Stimulated activated CD8-positive, alpha-beta memory T cell treated with anti-CD3 and anti-CD28 coated beads, Interleukin-15, amount 100 ng/mL, for 24 hours (primary cell): ENCODE results near the gene CACNA1E.

Experiments
- DNase-seq: peaks from one replicate; pipeline ENCODE4 v3.0.0-alpha.2; 2020; ENCODE audit warnings: low read depth

Gene CACNA1E

DNA sequence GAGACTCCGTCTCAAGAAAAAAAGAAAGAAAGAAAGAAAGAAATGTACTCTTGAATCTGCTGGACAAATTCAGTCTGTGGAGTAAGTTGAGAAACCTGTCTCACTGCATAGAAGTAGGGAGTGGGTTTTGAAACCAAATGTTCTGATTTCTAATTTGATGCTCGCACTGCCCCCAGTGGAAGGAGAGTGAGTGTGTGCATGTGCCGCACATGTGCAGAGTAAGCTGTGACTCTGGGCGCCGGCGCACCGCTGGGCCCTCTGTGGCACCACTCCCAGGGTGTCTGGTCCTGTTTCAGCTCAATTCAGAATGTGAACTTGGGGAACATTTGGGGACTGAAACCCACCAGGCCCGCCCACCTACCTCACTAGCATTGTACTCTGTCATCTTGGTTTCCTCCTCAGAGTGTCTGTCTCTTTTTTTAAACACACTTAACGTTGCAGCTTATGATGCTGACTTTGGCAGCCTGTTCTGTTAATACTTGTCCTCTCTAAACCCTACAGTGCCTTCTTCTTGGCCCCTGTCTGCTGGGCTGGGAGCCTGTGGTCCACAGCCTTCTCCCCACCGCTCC lies 104.6 kb downstream of the CACNA1E start:
- DNase-seq, result no peak

- DNase-seq, result no peak
These were observed 105.3 kb downstream of the CACNA1E start for GRCh38 chr1:181588631-181589030.

DNA sequence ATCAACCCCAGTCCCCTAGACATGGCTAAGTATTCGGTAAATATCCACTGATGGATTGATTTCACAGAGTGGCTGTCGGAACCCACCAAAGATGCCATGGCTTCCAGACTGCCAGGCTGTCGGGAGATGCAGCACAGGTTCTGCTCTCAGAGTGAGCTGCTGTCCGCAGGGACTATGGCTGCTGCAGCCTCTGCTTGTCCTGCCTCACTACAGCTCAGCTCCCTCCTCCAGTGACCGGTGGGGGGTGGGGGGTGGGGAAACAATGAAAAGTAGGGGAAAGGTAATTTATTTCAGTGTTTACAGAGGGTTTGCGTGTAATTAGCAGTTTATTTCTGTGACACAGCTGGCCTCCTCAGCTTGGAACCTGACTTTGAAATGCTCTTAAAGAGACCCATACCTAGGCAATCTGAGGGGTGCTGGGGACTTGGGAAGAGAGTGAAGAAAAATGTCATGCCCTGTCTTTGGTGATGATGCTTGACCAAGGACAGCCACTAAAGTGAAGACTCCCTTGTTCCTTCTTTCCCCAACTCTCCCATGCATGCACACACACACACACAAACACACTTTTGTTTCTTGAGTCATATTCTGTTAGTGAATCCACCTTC lies 109.0 kb downstream of the CACNA1E start:
- DNase-seq, result no peak

GRCh38 chr1:181593042-181593441 lies 109.7 kb downstream of the CACNA1E start:
- no peak for DNase-seq

- DNase-seq, result no peak
These were observed 111.2 kb downstream of the CACNA1E start for GRCh38 chr1:181594553-181594952.

DNA sequence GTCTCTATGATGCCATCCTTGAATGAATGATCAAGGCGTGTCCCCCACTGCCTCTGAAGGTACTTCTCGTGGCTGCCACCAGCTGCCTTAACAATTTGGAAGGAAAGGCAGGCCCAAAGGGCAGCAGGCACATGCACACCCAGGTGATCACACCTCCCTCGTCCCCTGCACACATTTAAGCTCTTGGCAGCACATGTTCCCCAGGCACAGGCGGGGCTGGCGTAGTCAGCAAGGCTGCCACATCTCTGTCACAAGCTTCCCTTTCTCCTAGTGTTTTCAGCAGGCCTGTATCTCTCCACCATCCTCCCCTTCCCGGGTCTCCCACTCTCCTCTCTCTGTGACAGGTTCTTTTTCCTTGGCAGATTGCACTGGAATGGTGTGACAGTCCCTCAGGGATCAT lies 111.9 kb downstream of the CACNA1E start:
- no peak for DNase-seq

GRCh38 chr1:181601186-181601950 lies 118.1 kb downstream of the CACNA1E start:
- no peak for DNase-seq

DNA sequence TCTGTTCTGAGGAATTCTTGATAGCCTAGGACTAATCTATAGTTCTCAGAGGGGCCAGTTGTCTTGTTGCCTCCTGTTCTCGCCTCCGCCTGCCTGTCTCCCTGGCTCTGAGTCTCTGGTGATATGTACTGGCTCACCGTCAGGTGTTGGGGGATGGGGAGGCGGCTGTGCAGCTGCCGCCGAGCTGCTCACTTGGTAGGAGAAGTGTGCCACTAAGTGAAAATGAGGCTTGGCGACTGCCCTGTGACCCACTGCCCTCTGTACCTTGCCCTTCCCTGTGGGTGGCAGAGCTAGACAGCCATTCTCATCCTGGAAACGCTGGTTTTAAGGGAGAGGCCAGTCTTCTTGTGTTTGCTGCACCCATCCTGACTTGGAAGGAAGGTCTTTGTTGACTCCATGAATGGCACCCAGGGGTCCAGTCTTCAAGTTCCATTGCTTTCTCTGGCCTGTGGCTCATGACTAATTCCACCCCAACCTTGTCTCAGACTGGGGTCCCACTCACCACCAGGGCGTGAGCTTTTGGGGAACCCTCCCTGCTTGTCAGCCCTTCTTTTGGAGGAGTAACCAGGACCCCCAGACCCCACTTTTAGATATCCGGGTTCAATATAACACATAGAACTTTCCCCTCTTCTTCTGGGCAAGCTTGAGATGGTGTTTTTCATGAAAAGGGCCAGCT lies 120.6 kb downstream of the CACNA1E start:
- no peak for DNase-seq

DNA sequence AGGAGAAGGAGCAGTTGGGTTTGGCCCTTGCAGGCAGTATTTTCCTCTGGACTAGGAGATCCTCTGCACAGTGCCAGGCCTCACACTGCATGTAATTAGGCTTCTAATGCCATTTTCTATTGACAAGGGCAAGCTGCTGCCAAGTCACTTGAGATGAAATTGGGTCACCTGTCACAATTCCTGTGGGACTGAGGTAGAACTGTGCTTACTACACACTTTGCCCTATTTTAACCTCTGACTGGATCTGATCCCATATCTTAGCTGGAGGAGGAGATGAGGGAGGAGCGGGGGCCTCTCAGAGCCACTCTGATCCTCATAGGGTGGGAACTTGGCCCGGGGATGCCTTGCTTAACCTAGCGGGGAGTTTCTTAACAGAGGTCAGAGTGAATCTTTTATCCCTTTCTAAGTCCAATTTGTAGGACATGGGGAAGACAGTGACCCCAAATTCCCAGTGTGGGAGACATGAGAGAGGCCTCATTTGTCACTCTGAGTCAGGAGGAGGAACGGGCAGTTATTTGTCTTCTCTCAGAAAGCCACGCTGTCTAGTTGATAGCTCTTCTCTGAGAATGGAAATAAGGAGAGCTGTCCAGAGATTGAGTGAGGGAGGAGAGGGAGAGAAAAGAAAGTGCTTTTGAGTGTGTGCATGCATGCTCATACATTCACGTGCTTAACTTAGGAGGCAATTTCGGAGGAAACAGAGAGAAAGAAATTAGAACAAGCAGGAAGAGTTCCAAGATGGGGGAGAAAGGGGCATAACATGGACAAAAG lies 121.3 kb downstream of the CACNA1E start:
- no peak for DNase-seq

DNA sequence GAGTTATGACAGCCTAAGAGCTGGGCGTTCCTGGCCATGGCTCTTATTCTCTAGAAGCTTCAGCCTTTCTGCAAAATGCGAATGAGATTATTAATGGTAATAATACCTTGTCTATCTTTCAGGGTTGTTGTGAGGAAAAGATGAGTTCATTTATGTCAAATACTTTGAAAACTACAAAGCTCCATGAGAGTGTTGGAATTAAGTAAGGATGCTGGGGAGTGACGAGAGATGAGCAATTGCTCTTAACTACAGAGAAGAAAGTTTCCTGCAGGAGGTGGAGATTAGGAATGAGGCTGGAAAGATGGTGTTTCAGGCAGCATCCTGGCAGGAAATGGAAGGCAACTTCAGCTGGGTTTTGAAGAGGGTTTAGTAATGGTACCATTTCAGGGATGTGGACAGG lies 124.2 kb downstream of the CACNA1E start:
- no peak for DNase-seq

- no peak for DNase-seq
These were observed 125.1 kb downstream of the CACNA1E start for GRCh38 chr1:181608386-181608785.

GRCh38 chr1:181608948-181609347 lies 125.6 kb downstream of the CACNA1E start:
- no peak for DNase-seq

DNA sequence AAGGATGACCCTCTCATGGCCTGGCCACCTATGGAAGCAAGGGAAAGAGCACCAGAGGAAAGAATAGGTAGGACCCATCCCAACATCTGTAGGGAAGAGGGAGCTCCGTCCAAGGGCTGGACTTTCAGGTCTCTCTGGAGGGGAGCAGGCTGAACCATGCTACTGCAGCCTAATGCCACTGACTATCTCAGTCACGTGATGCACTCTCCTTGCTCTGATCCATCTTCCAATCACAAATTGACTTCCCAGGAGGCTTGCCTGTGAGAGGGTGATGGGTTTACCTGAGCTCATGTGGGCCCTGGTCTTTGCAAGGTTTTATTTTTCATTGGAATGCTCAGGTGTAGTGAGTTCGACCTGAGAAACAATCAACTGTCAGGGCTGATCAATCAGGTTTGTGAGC lies 128.8 kb downstream of the CACNA1E start:
- DNase-seq, result no peak

DNA sequence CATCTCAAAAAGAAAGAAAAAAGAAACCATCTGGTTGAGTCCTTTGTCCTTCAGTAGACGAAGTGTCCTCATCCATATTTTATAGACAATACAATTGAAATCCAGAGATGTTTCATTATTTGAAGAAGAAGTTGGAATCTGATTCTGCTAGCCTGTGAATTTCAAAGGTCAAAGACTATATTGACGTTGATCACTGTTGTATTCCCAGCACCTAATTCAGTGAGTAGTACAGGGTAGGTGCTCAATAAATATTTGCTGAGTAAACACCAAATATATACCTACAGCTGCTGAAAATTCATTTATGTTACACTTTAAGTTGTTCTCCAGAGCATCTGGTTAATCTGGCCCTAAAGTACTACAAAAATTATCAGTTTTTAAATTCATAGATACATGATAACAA lies 135.2 kb downstream of the CACNA1E start:
- no peak for DNase-seq

DNA sequence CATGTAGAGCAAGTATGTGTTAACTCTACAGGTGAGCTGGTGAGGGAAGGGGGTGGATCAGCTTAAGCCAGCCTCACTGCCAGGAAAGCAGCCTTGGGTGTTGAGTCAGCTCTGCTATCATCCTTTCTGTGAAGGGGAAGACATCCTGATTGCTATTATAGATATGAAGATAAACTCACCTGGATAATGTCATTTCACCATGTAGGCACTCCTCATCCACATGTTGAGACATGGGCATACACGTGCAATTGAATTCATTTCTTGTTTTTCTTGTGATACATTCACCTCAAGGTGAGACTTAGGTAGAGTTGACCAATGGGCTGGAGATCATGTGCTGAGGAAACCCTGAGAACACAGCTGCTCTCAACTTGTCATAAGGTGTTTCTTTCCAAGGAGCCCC lies 136.9 kb downstream of the CACNA1E start:
- no peak for DNase-seq

- DNase-seq, result no peak
These were observed 140.5 kb downstream of the CACNA1E start for GRCh38 chr1:181623850-181624249.

- no peak for DNase-seq
These were observed 143.1 kb downstream of the CACNA1E start for GRCh38 chr1:181626279-181626938.

- no peak for DNase-seq
These were observed 147.1 kb downstream of the CACNA1E start for GRCh38 chr1:181630398-181630797.

DNA sequence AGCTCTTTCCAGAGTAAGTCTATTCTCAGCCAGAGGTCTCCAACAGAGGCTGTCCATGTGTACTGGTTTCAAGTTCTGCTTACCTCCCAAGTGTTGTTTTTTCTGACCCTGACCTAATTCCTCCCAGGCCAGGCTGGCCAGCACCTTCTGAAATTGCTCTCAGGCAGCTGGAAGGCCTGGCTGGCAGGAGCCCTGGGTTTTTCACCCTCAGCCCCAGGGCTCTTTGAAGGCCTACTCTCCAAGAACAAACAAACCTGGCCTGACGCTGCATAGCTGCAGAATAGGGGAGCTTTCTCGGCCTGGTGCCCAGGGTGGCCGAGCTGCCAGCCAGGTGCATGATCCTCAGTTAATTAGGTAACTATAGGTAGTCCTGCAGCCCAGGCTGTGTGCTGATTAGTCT lies 147.5 kb downstream of the CACNA1E start:
- no peak for DNase-seq

- DNase-seq, result no peak
These were observed 149.2 kb downstream of the CACNA1E start for GRCh38 chr1:181632492-181632891.

DNA sequence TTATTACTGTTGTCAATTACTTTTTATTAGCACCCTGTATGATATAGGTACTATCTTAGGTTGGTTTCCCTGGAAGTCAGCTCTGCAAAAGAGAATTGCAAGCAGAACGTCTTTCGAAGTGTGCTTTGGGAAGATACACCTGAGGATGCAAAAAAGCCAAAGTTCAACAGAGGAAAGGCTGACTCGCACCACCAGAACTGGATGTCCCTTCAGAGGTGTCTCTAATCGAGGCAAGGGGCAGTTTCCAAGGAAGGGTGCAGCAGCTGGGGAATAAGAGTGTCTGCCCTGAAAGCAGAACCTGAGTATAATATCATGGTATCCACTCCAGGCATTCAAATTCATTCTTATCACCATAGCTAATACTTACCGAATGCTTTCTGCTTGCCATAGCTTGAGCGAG lies 149.6 kb downstream of the CACNA1E start:
- no peak for DNase-seq

- DNase-seq, result no peak
These were observed 151.8 kb downstream of the CACNA1E start for GRCh38 chr1:181635110-181635509.
